H9 (cell line): ENCODE data around the gene NET1. TPM values are rescaled to one million over a fixed set of nuclear protein-coding genes. Genes with fewer than 3 reads are reported as not detected.

Experiments
- DNase-seq: peaks from one replicate; pipeline ENCODE4 v3.0.0-alpha.2; 2017
- H2AFZ ChIP-seq: one replicate; pipeline ENCODE4 v1.6.1; 2013; ENCODE audit warnings: mild to moderate bottlenecking, low read length, control low read depth, moderate library complexity
- H2AK5ac ChIP-seq: 2 replicates; pipeline ENCODE4 v1.6.1; 2013; ENCODE audit warnings: low read length, control low read depth, mixed read lengths; ENCODE audit not compliant: insufficient read length
- H2BK120ac ChIP-seq: one replicate; pipeline ENCODE4 v1.6.1; 2013; ENCODE audit warnings: low read depth, mild to moderate bottlenecking, low read length, control low read depth, inconsistent platforms; ENCODE audit not compliant: poor library complexity, severe bottlenecking
- H2BK12ac ChIP-seq: 2 replicates; pipeline ENCODE4 v1.6.1; 2013; ENCODE audit warnings: low read length, control low read depth, mixed read lengths, low read depth; ENCODE audit not compliant: insufficient read length
- H2BK15ac ChIP-seq: 2 replicates; pipeline ENCODE4 v1.6.1; 2013; ENCODE audit warnings: low read depth, low read length, control low read depth
- H2BK20ac ChIP-seq: one replicate; pipeline ENCODE4 v1.6.1; 2013; ENCODE audit warnings: low read depth, mild to moderate bottlenecking, low read length, control low read depth, inconsistent platforms; ENCODE audit not compliant: poor library complexity, severe bottlenecking
- H2BK5ac ChIP-seq: 2 replicates; pipeline ENCODE4 v1.6.1; 2013; ENCODE audit warnings: low read length, control low read depth, mixed read lengths; ENCODE audit not compliant: insufficient read length
- H3K14ac ChIP-seq: 2 replicates; pipeline ENCODE4 v1.6.1; 2013; ENCODE audit warnings: low read length, control low read depth; ENCODE audit not compliant: insufficient read depth
- H3K18ac ChIP-seq: 2 replicates; pipeline ENCODE4 v1.6.1; 2013; ENCODE audit warnings: low read depth, mild to moderate bottlenecking, mixed read lengths, low read length, control low read depth; ENCODE audit not compliant: insufficient read length
- H3K23ac ChIP-seq: 2 replicates; pipeline ENCODE4 v1.6.1; 2013; ENCODE audit warnings: low read length, control low read depth, mixed read lengths, low read depth; ENCODE audit not compliant: insufficient read length
- H3K23me2 ChIP-seq: 2 replicates; pipeline ENCODE4 v1.6.1; 2013; ENCODE audit warnings: low read depth, mild to moderate bottlenecking, mixed read lengths, low read length, control low read depth; ENCODE audit not compliant: insufficient read length, poor library complexity, severe bottlenecking
- H3K27ac ChIP-seq: 2 replicates; pipeline ENCODE4 v1.5.1; 2013; ENCODE audit warnings: low read length, control low read depth, mixed read lengths, low read depth; ENCODE audit not compliant: insufficient read length
- H3K27me3 ChIP-seq: 2 replicates; pipeline ENCODE4 v1.6.1; 2013; ENCODE audit warnings: low read length, control low read depth, inconsistent platforms; ENCODE audit not compliant: insufficient read depth
- H3K4ac ChIP-seq: 2 replicates; pipeline ENCODE4 v1.6.1; 2013; ENCODE audit warnings: low read depth, mild to moderate bottlenecking, control low read depth, inconsistent platforms, low read length, moderate library complexity
- H3K4me1 ChIP-seq: 2 replicates; pipeline ENCODE4 v1.6.1; 2013; ENCODE audit warnings: low read length, control low read depth, inconsistent platforms; ENCODE audit not compliant: insufficient read depth
- H3K4me2 ChIP-seq: 2 replicates; pipeline ENCODE4 v1.6.1; 2013; ENCODE audit warnings: low read length, control low read depth, mixed read lengths; ENCODE audit not compliant: insufficient read length, insufficient read depth
- H3K56ac ChIP-seq: 2 replicates; pipeline ENCODE4 v1.6.1; 2013; ENCODE audit warnings: low read depth, mild to moderate bottlenecking, mixed read lengths, low read length, control low read depth; ENCODE audit not compliant: insufficient read length
- H3K79me1 ChIP-seq: 2 replicates; pipeline ENCODE4 v1.6.1; 2013; ENCODE audit warnings: low read depth, mild to moderate bottlenecking, moderate library complexity, low read length, control low read depth, inconsistent platforms; ENCODE audit not compliant: insufficient read depth, poor library complexity, severe bottlenecking
- H3K79me2 ChIP-seq: 2 replicates; pipeline ENCODE4 v1.6.1; 2013; ENCODE audit warnings: low read length, control low read depth, inconsistent platforms; ENCODE audit not compliant: insufficient read depth
- H3K9ac ChIP-seq: 2 replicates; pipeline ENCODE4 v1.6.1; 2013; ENCODE audit warnings: low read length, control low read depth, mixed read lengths; ENCODE audit not compliant: insufficient read length; ENCODE audit errors: extremely low read depth
- H3K9me3 ChIP-seq: one replicate; pipeline ENCODE4 v1.6.1; 2013; ENCODE audit warnings: low read depth, low read length, inconsistent platforms; ENCODE audit not compliant: control insufficient read depth
- H3T11ph ChIP-seq: one replicate; pipeline ENCODE4 v1.6.1; 2013; ENCODE audit warnings: mild to moderate bottlenecking, low read length, control low read depth, inconsistent platforms
- H4K20me1 ChIP-seq: one replicate; pipeline ENCODE4 v1.6.1; 2013; ENCODE audit not compliant: control insufficient read depth, insufficient read length, insufficient read depth
- H4K5ac ChIP-seq: 2 replicates; pipeline ENCODE4 v1.6.1; 2013; ENCODE audit warnings: low read depth, mild to moderate bottlenecking, mixed read lengths, low read length, control low read depth; ENCODE audit not compliant: insufficient read length
- H4K8ac ChIP-seq: replicated peaks from 2 replicates; pipeline ENCODE4 v1.6.1; 2013; ENCODE audit warnings: low read length, control low read depth, mixed read lengths, low read depth; ENCODE audit not compliant: insufficient read length
- H4K91ac ChIP-seq: 2 replicates; pipeline ENCODE4 v1.6.1; 2013; ENCODE audit warnings: low read depth, mild to moderate bottlenecking, moderate library complexity, mixed read lengths, low read length, control low read depth; ENCODE audit not compliant: insufficient read length
- H3K27ac Mint-ChIP-seq, 3 experiments: 2 replicates in 2 of 3; 3 replicates in 1 of 3; pipeline ENCODE4 v1.8.0; 2020 to 2021; ENCODE audit warnings: mixed read lengths in 3 of 3, mild to moderate bottlenecking in 1 of 3, moderate library complexity in 1 of 3
- H3K27me3 Mint-ChIP-seq: 2 replicates; pipeline ENCODE4 v1.8.0; 2021; ENCODE audit warnings: low read depth, mild to moderate bottlenecking, moderate library complexity, mixed read lengths
- H3K36me3 Mint-ChIP-seq, 3 experiments: 2 replicates in 2 of 3; 3 replicates in 1 of 3; pipeline ENCODE4 v1.8.0; 2020 to 2021; ENCODE audit warnings: low read depth in 3 of 3, mixed read lengths in 3 of 3; ENCODE audit not compliant: insufficient read depth in 1 of 3
- H3K4me1 Mint-ChIP-seq, 2 experiments: 2 replicates each; pipeline ENCODE4 v1.8.0; 2020; ENCODE audit warnings: mixed read lengths in 2 of 2
- H3K4me3 Mint-ChIP-seq, 2 experiments: 2 replicates in 1 of 2; 3 replicates in 1 of 2; pipeline ENCODE4 v1.8.0; 2020 to 2021; ENCODE audit warnings: mild to moderate bottlenecking in 2 of 2, mixed read lengths in 2 of 2, moderate library complexity in 1 of 2
- H3K9me3 Mint-ChIP-seq, 2 experiments: 2 replicates in 1 of 2; 3 replicates in 1 of 2; pipeline ENCODE4 v1.8.0; 2020; ENCODE audit warnings: mild to moderate bottlenecking in 2 of 2, mixed read lengths in 2 of 2, moderate library complexity in 1 of 2
- CTCF ChIP-seq: fragments of 200-600 bp; sonication (generic); conservative IDR thresholded peaks from 3 replicates; pipeline ENCODE4 v1.8.0; 2021; ENCODE audit warnings: antibody characterized with exemption, mild to moderate bottlenecking
- WGBS: extraction: QIAGEN DNeasy Blood & Tissue Kit; methylation state at CpG from one replicate; pipeline ENCODE4 v1.1.7; 2013; ENCODE audit warnings: missing lambda C conversion rate, low lambda C conversion rate, mixed read lengths; ENCODE audit not compliant: insufficient read length; ENCODE audit errors: extremely low coverage; 5-methylcytosine and 5-hydroxymethylcytosine counted together
- total RNA-seq: library from RNA; stranded (reverse); gene quantifications from 2 replicates; pipeline ENCODE4 v1.2.1, GENCODE V29; 2021

The NET1 gene
- total RNA-seq, 1 experiment from 2014 or later: 50.6 TPM

DNA sequence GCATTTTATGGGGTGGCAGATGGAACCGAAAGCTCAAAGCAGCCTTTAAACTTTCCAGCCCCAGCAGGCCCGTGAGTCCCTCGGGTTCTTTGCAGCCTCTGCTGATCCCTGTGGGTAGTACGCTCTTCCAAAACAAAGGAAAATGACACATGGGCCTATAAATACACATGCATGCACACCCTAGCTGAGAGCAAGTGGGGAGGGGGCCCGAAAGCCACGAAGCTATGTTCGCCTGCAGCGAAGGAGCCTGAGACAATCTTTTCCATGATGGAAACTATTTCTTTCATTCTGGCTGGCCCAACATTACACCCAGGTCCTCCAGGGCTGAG lies 54.8 kb downstream of the NET1 start:
- no CpG with 5 or more reads among the region's 8 CpGs for WGBS
- H3K18ac ChIP-seq: no peak overlapping the region
- peaks cover 46 to 59% of the 10 kb centered on the region in 2 experiments for H3K9me3 Mint-ChIP-seq

More for the DNA sequence above, 54.8 kb downstream of the NET1 start:
- Mint-ChIP-seq H3K27ac (peak overlapping the region in 2 of 3 experiments; percentile 59 to 99; a peak in 4 of 7 replicates), H3K27me3 (peaks cover 19% of the 10 kb centered on the region), H3K36me3 (peaks cover 24 to 71% (median 35%) of the 10 kb centered on the region in 3 experiments), H3K4me3 (no peak overlapping the region), H3K4me1 (peaks cover 40 to 66% of the 10 kb centered on the region in 2 experiments)
- no peaks in the 10 kb centered on the region for H3K23me2 ChIP-seq
- H2BK20ac ChIP-seq: no peak overlapping the region
- H3K4me2 ChIP-seq: no peak overlapping the region
- no peak overlapping the region for H3K23ac ChIP-seq
- peaks cover 2% of the 10 kb centered on the region; the same call in 1 of the 2 replicates for H3K4me1 ChIP-seq
- H3K14ac ChIP-seq: no peak overlapping the region
- no peak overlapping the region for H3K9ac ChIP-seq
- no peak overlapping the region for H3K4ac ChIP-seq
- no peak for DNase-seq
- H3T11ph ChIP-seq: no peak overlapping the region
- peaks cover 7% of the 10 kb centered on the region for H3K9me3 ChIP-seq
- H2AK5ac ChIP-seq: no peak overlapping the region
- no peak overlapping the region for H2BK12ac ChIP-seq
- no peaks in the 10 kb centered on the region for H3K27me3 ChIP-seq
- no peak for TF ChIP-seq CTCF
- H3K27ac ChIP-seq: no peak overlapping the region
- no peak overlapping the region for H4K8ac ChIP-seq
- no peaks in the 10 kb centered on the region for H4K20me1 ChIP-seq
- H2AFZ ChIP-seq: no peak overlapping the region
- no peak overlapping the region for H2BK5ac ChIP-seq
- H3K56ac ChIP-seq: no peak overlapping the region
- H2BK15ac ChIP-seq: no peak overlapping the region
- H3K79me1 ChIP-seq: no peaks in the 10 kb centered on the region
- no peak overlapping the region for H4K5ac ChIP-seq
- no peak overlapping the region for H4K91ac ChIP-seq
- H3K79me2 ChIP-seq: no peaks in the 10 kb centered on the region
- no peak overlapping the region for H2BK120ac ChIP-seq
